ENCODE measurements around the gene SLC45A1. TPM values are rescaled to one million over a fixed set of nuclear protein-coding genes. Genes with fewer than 3 reads are reported as not detected.
"Not testable (repeated sequence)": the region's sequence is repeated elsewhere in the genome, so short reads cannot be mapped to it uniquely, and the experiment has no call there.

SLC45A1 gene
- total and polyA plus RNA-seq, 12 donors, result 0.53 to 4.1 (median 1.6) TPM

- WGBS, 2 donors, result 85 to 86% methylated on average over 4 of the region's 4 CpGs
- H3K4me1 ChIP-seq, result no peaks in the 10 kb centered on the region
- peaks cover 0 to 12% (median 4%) of the 10 kb centered on the region in 7 donors for H3K27me3 ChIP-seq
- H3K27ac ChIP-seq, result no peak overlapping the region
- intact Hi-C loops (cut with DNase I), result no loop called here
- DNase-seq, result no peak
- ATAC-seq, result no peak
- no peaks in the 10 kb centered on the region for H3K36me3 ChIP-seq
- TF ChIP-seq CTCF (IDR thresholded peaks at IDR 0.05), result no peak
- no peak overlapping the region for H3K4me3 ChIP-seq
- H3K9me3 ChIP-seq, result no peaks in the 10 kb centered on the region
These were observed 41.0 kb upstream of the SLC45A1 start for GRCh38 chr1:8276932-8277331.

- peaks cover 0 to 16% (median 4%) of the 10 kb centered on the region in 7 donors for H3K27me3 ChIP-seq
- intact Hi-C loops (cut with DNase I); H3K4me1 ChIP-seq; H3K4me3 ChIP-seq; H3K27ac ChIP-seq; H3K36me3 ChIP-seq; H3K9me3 ChIP-seq; DNase-seq; ATAC-seq: not testable (repeated sequence)
- 80 to 84% methylated on average over 8 of the region's 8 CpGs for WGBS, 2 donors
These were observed 39.2 kb upstream of the SLC45A1 start for GRCh38 chr1:8278677-8279076.

GRCh38 chr1:8281843-8282509 lies 35.9 kb upstream of the SLC45A1 start:
- 57 to 59% methylated on average over 14 of the region's 14 CpGs for WGBS, 2 donors
- Histone ChIP-seq H3K27ac (peak overlapping the region in 1 of 10 donors; percentile 83), H3K36me3 (no peaks in the 10 kb centered on the region), H3K4me3 (no peak overlapping the region), H3K4me1 (no peaks in the 10 kb centered on the region), H3K9me3 (no peaks in the 10 kb centered on the region), H3K27me3 (peaks cover 0 to 12% (median 4%) of the 10 kb centered on the region in 7 donors)
- ATAC-seq (peak in 5 of 8 donors; percentile 26 to 71 (median 59)), DNase-seq (peak in 1 of 2 donors; percentile 23)
- intact Hi-C loops (cut with DNase I), result no loop called here
- TF ChIP-seq CTCF (IDR thresholded peaks at IDR 0.05), result no peak

GRCh38 chr1:8283058-8283884 lies 34.6 kb upstream of the SLC45A1 start:
- H3K27ac ChIP-seq, result peak overlapping the region in 1 of 10 donors; percentile 83
- TF ChIP-seq CTCF (IDR thresholded peaks at IDR 0.05), result no peak
- no peaks in the 10 kb centered on the region for H3K36me3 ChIP-seq
- H3K27me3 ChIP-seq, result peaks cover 0 to 12% (median 4%) of the 10 kb centered on the region in 7 donors
- intact Hi-C loops (cut with DNase I), result no loop called here
- H3K4me3 ChIP-seq, result no peak overlapping the region
- no peaks in the 10 kb centered on the region for H3K4me1 ChIP-seq
- 81% methylated on average over 14 of the region's 14 CpGs for WGBS, 2 donors
- peak in 1 of 2 donors; percentile 17 for DNase-seq
- H3K9me3 ChIP-seq, result no peaks in the 10 kb centered on the region
- ATAC-seq, result peak in 4 of 8 donors; percentile 23 to 65 (median 63)
